Activated CD8-positive, alpha-beta memory T cell treated with anti-CD3 and anti-CD28 coated beads, Interleukin-2, amount 50 U/mL, for 4 hours (primary cell): ENCODE measurements around the gene CALU.
A peak's percentile ranks its signal among the peaks of the same experiment; 100 is the strongest.

Source experiments
- DNase-seq: peaks from one replicate; pipeline ENCODE4 v3.0.0-alpha.2; 2020

The CALU gene

GRCh38 chr7:128790315-128791041, 51.3 kb downstream of the CALU start:
- DNase-seq: no peak

GRCh38 chr7:128791121-128791971, 52.2 kb downstream of the CALU start, which contains the start of gene CCDC136:
CCDC136 (plus strand) TSS chr7:128791968; CDS start chr7:128792412, 444 bp downstream.
- peak; percentile 77 for DNase-seq

- no peak for DNase-seq
Observed at GRCh38 chr7:128791972-128792327, 52.8 kb downstream of the CALU start.

GRCh38 chr7:128792471-128793180, 53.5 kb downstream of the CALU start:
- DNase-seq: no peak

GRCh38 chr7:128793181-128793547, 54.0 kb downstream of the CALU start:
- DNase-seq: no peak

- peak; percentile 25 for DNase-seq
Observed at GRCh38 chr7:128794020-128794419, 54.9 kb downstream of the CALU start.

- no peak for DNase-seq
Observed at GRCh38 chr7:128794436-128794835, 55.3 kb downstream of the CALU start.

- no peak for DNase-seq
Observed at GRCh38 chr7:128795129-128795528, 56.0 kb downstream of the CALU start.

GRCh38 chr7:128796327-128796726, 57.2 kb downstream of the CALU start:
- DNase-seq: no peak

- DNase-seq: no peak
Observed at GRCh38 chr7:128799451-128799850, 60.3 kb downstream of the CALU start.

- no peak for DNase-seq
Observed at GRCh38 chr7:128800567-128800966, 61.4 kb downstream of the CALU start.

GRCh38 chr7:128801003-128801402, 61.8 kb downstream of the CALU start:
- DNase-seq: no peak

- no peak for DNase-seq
Observed at GRCh38 chr7:128801667-128802418, 62.7 kb downstream of the CALU start.

- no peak for DNase-seq
Observed at GRCh38 chr7:128804484-128804883, 65.3 kb downstream of the CALU start.

- DNase-seq: no peak
Observed at GRCh38 chr7:128805225-128805624, 66.1 kb downstream of the CALU start.

GRCh38 chr7:128807191-128807590, 68.0 kb downstream of the CALU start:
- no peak for DNase-seq

- DNase-seq: no peak
Observed at GRCh38 chr7:128809363-128809762, 70.2 kb downstream of the CALU start.

GRCh38 chr7:128810473-128810872, 71.3 kb downstream of the CALU start:
- DNase-seq: no peak

GRCh38 chr7:128810997-128811396, 71.8 kb downstream of the CALU start:
- no peak for DNase-seq

GRCh38 chr7:128811631-128812430, 72.7 kb downstream of the CALU start:
- DNase-seq: no peak

- DNase-seq: no peak
Observed at GRCh38 chr7:128812514-128813168, 73.5 kb downstream of the CALU start.
